ENCODE results near the gene GNB1.

The GNB1 gene

GRCh38 chr1:1781526-1781903, 109.4 kb downstream of the GNB1 start:
- DNase-seq (ENCODE audit: low read depth): no peak

GRCh38 chr1:1780598-1781525, 110.0 kb downstream of the GNB1 start:
- DNase-seq (ENCODE audit: low read depth): no peak

- peak; percentile 38 for DNase-seq (ENCODE audit: low read depth)
Observed at GRCh38 chr1:1779691-1780597, 110.9 kb downstream of the GNB1 start.

- no peak for DNase-seq (ENCODE audit: low read depth)
Observed at GRCh38 chr1:1779320-1779675, 111.6 kb downstream of the GNB1 start.

GRCh38 chr1:1778663-1779319, 112.1 kb downstream of the GNB1 start:
- DNase-seq (ENCODE audit: low read depth): peak; percentile 59

GRCh38 chr1:1777950-1778662, 112.8 kb downstream of the GNB1 start, which contains the start of gene NADK:
TSS of gene NADK (minus strand) at chr1:1778470. CDS start at chr1:1765406, 13,064 bp downstream.
- peak; percentile 55 for DNase-seq (ENCODE audit: low read depth)

- no peak for DNase-seq (ENCODE audit: low read depth)
Observed at GRCh38 chr1:1777583-1777899, 113.3 kb downstream of the GNB1 start.

GRCh38 chr1:1776672-1777582, 114.0 kb downstream of the GNB1 start:
- no peak for DNase-seq (ENCODE audit: low read depth)

GRCh38 chr1:1775327-1776226, 115.3 kb downstream of the GNB1 start:
- DNase-seq (ENCODE audit: low read depth): no peak

- DNase-seq (ENCODE audit: low read depth): no peak
Observed at GRCh38 chr1:1773874-1774273, 117.0 kb downstream of the GNB1 start.

- DNase-seq (ENCODE audit: low read depth): no peak
Observed at GRCh38 chr1:1771096-1771495, 119.8 kb downstream of the GNB1 start.

GRCh38 chr1:1770102-1770501, 120.8 kb downstream of the GNB1 start:
- DNase-seq (ENCODE audit: low read depth): no peak

- DNase-seq (ENCODE audit: low read depth): no peak
Observed at GRCh38 chr1:1768249-1768992, 122.5 kb downstream of the GNB1 start.

- DNase-seq (ENCODE audit: low read depth): no peak
Observed at GRCh38 chr1:1764876-1765470, 125.9 kb downstream of the GNB1 start.

- no peak for DNase-seq (ENCODE audit: low read depth)
Observed at GRCh38 chr1:1763657-1764621, 126.9 kb downstream of the GNB1 start.

- no peak for DNase-seq (ENCODE audit: low read depth)
Observed at GRCh38 chr1:1761504-1762376, 129.1 kb downstream of the GNB1 start.
